ENCODE measurements around the gene TLR9. TPM values are rescaled to one million over a fixed set of nuclear protein-coding genes. Genes with fewer than 3 reads are reported as not detected.
"Not testable (repeated sequence)": the region's sequence is repeated elsewhere in the genome, so short reads cannot be mapped to it uniquely, and the experiment has no call there.

Gene TLR9
- polyA plus RNA-seq, 3 donors: 0.09 to 0.27 (median 0.17) TPM

DNA sequence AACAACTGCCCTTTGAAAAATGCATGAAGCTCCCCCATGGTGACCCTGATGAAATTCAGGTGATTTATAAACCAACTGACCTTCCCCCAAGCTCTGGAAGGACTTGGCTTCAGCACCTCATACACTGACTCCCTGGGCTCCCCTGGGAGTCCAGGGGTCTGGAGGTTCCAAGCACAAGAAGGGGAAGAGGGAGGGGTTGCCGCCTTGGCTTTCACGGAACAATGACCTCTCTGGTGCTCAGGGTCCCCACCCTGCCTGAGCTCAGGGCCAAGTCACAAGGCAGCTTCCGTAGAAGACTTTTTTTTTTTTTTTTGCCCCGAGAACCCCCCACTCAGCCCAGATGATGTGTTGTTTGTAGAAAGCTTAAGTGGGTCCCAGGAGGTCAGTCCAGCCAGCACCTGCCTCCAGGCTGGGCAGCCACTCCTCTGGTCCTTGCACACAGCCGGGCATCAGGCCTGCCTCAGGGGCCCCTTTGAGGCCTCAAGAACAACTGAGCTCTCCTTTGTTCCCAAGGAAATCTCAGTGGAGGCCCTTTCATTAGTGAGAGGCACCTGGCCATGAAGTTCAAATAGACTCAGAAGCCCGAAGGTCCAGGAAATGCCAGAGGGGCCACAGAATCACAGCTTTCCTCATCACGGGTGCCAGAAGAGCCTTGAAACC is 41.5 kb downstream of the TLR9 start:
- DNase-seq (ENCODE audit: extremely low read depth in 1 of 11, low read depth in 9 of 11, low spot score in 4 of 11): no peak

DNA sequence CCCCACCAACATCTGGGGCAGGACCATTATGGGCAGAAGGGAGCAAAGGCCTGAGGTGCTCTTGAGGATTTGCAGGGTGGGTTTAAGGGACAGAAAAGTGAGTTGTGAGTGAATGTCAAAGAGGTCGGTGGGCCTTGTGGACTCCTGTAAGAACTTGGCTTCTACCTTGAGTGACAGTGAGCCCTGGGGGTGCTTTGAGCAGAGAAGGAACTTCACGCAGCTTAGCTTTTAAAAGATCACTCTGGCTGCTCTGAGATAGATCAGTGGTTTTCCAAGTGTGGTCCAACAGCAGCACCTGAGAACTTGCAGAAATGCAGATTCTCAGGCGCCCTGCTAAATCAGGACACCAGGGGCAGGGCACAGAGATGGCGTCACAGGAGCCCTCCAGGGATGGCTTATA is 42.8 kb downstream of the TLR9 start:
- DNase-seq (ENCODE audit: extremely low read depth in 1 of 11, low read depth in 9 of 11, low spot score in 4 of 11): no peak

DNA sequence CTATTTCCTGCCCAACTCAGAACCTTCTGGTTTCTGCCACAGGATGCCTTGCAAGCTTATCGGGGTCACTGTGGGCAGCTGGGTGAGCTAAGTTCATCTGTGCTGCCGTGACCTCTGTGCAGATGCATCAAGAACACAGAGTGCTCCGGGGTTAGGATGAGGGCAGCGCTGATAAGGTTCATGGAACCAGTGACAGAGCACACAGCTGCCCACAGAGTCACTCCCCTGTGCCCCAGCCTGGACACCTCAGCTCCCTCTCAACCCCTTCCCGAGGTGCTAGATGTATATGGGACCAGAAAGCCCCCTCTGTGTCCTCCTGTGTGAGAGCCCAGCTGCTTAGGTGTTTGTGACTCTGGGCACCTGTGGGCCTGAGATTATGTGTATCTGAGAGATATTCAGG is 43.2 kb downstream of the TLR9 start:
- DNase-seq (ENCODE audit: extremely low read depth in 1 of 11, low read depth in 9 of 11, low spot score in 4 of 11): no peak

DNA sequence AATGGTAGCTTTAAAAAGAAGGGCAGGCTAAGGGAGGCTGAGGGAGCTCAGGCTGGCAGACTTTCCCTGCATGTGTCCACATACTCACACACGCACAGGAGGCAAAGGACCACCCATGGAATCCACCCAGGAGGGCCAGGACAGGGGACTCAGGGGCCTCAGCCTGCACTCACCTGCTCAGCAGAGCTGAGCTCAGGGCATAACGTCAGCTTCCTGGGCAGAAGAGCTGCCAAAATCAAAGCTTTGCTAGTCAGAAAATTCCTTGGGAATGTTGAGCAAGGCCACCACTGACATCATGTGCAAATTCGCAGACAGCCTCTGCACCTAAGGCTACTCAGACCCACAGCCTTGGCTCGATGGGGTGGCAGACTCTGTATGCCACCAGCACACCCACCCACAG is 43.9 kb downstream of the TLR9 start:
- no peak for DNase-seq (ENCODE audit: extremely low read depth in 1 of 11, low read depth in 9 of 11, low spot score in 4 of 11)

DNA sequence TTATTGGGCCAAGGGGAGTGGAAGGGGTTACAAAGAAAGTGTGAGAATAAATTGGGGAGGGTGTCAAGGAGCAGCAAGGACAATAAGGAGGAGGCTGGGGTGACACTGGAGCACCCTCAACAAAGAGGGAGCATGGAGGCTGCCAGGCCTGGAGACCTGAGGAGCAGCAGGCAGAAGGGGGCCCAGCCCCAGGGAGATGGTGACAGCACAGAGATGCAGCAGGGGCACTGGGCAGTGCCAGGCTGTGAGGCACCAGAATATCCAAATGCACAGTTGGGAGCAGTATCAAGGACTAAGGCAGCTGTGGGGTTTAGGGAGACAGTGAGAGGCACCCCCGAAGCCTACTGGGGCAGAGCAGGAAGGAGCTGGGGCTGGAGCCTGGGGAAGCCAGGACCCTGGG is 46.9 kb downstream of the TLR9 start:
- no peak for DNase-seq (ENCODE audit: extremely low read depth in 1 of 11, low read depth in 9 of 11, low spot score in 4 of 11)

DNA sequence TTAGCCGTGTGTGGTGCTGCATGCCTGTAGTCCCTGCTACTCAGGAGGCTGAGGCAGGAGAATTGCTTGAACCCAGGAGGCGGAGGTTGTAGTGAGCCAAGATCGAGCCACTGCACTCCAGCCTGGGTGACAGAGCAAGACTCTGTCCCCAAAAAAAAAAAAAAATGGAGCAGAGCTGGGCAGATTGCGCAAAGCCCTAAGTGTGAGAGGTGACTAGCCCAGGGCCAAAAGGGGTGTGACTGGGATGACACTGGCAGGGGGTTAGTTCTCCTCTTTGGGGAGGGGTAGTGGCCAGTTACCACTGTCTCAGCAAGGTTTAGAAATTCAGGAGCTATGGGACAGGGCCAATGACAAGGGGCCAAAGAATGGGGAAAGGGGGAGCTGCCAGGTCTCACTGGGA is 47.3 kb downstream of the TLR9 start:
- not testable (repeated sequence) for DNase-seq (ENCODE audit: extremely low read depth in 1 of 11, low read depth in 9 of 11, low spot score in 4 of 11)

DNA sequence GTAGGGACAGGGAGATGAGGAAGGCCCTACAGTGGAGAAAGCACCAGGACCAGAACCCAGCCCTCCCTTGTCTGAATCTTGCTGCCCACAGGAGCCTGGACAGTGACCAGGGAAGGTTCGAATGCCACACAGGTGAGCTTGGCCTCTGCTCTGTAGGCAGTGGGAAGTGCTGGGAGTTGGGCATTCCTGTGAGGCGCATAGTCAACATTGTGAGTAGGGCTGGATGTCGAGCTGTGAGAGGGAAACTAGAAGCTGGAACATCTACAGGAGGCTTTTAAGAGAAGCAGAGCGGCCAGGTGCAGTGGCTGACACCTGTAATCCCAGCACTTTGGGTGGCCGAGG is 47.8 kb downstream of the TLR9 start:
- no peak for DNase-seq (ENCODE audit: extremely low read depth in 1 of 11, low read depth in 9 of 11, low spot score in 4 of 11)

DNA sequence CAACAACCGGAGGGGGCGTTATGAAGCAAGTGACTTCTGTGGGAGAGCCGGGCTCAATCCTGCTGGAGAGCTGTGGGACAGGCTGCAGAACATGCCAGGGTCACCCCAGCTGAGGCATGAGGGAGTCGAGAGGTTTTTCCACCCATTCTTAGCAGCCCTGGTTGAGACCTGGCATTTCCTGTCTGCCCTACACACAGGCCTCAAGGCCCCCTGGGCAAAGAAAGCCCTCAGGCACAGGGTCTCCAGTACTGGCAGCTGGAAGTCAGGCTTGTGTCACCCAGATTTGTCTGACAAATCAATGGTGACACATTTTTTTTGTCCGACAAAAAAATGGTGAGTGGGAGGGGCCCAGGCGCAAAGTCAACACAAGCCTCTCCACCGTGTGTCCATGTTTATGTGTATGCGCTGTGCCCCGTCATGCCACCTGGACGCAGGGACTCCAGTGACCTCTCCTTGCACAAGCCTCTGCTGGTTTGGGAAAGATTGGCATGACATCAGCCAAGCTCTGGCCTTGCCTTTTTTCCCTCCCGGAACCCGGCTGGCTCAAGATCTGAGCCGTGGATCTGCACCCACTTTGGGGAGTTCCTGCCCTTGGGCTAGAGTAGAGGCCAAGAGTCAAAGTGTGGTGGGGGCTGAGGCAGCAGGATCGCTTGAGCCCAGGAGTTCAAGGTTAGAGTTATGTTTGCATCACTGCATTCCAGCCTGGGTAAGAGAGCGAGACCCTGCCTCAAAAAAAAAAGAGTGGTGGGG is 48.3 kb downstream of the TLR9 start:
- no peak for DNase-seq (ENCODE audit: extremely low read depth in 1 of 11, low read depth in 9 of 11, low spot score in 4 of 11)

DNA sequence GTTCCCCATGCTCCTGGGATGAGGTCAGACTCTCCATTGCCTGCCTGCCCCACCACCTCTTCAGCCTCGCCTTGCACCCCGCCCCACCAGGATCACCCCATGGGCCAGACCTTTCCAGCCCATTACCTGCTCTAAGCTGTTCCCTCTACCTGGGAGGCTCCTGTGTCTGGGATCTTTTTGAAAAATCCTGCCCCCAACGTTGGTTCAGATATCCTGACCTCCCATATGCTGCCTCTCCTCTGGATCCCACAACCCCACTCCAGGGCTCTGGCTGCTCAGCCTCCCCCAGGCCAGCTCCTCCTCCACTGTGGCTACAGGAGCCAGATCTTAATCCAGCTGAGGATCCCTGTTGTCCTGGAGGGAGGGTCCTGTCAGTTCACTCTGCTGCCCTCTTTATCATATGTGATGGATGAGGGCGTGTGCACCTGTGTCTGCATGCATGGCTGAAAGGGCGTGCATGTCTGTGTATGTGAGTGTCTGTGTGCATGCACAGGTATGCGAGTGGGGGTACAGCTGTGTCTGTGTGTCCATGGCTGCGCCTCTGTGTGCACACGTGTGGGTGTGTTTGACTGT is 49.2 kb downstream of the TLR9 start:
- DNase-seq (ENCODE audit: extremely low read depth in 1 of 11, low read depth in 9 of 11, low spot score in 4 of 11): no peak

DNA sequence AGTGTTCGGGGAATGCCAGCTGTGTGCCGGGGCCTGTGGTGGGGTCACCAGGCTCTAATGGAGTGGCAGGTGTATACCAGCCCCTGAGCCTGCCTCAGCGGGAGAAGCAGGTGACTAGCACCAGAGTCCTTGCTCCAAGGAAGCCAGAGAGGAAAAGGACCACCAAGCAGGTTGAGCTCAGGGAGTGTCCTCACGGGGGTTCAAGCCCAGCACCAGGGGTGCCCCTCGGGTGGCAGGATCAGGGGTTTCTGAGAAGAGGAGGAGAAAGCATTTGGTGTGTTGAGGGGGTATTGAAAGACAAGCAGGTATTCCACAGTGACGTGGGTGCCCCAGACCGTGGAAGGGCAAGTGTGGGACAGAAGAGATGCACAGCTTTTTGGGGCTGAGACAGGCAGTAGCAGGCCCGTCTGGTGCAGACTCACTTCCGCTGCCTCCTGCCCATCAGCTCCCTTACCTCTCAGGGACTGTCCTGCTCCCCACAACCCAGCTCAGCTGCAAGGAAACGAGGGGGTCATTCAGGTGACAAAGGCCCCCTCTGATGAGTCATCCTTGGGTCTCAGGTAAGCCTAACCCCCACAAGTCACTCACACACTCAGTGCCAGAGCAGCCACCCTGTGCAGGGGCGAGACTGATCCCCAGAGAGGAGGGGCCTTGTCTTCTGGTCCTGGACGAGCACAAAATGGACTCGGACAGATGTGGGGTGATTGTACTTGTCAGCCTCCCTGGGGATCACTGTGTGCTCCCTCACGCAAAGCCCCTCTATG is 49.8 kb downstream of the TLR9 start:
- DNase-seq (ENCODE audit: extremely low read depth in 1 of 11, low read depth in 9 of 11, low spot score in 4 of 11): no peak

DNA sequence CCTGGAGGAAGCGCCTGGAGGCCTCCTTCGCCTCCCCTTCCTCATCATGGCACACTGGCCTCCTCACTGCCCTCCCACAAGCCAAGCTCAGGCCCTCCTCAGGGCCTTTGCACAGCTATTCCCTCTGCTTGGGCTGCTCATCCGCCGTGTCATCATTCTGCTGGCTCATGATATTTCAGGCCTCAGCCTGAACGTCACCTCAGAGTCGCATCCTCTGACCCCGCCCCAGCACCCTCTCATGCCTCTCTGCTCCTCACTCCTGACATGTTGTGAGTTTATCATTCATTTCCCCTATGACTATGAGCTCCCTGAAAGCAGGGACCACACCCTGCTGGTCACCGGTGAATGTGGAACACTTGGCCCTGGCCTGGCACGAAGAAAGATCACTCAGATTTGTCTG is 50.5 kb downstream of the TLR9 start:
- no peak for DNase-seq (ENCODE audit: extremely low read depth in 1 of 11, low read depth in 9 of 11, low spot score in 4 of 11)

DNA sequence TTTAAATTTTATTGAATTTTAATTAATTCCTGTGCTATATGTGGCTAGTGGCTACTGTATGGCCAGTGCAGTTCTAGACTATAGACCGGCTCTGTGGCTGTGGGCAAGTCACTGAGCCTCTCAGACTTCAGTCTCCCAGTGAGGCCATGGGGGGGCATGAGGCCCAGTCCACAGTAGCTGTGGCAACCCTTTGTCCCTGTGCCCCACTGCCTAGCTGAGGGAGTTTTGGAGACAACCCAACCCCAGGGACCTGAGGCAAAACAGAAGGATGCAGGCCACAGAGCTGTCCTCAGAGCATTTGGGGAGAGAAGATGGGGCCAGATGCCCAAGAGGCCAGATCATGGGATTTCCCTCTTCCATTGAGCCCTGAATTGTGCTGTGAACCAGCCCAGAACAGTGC is 52.3 kb downstream of the TLR9 start:
- DNase-seq (ENCODE audit: extremely low read depth in 1 of 11, low read depth in 9 of 11, low spot score in 4 of 11): no peak

DNA sequence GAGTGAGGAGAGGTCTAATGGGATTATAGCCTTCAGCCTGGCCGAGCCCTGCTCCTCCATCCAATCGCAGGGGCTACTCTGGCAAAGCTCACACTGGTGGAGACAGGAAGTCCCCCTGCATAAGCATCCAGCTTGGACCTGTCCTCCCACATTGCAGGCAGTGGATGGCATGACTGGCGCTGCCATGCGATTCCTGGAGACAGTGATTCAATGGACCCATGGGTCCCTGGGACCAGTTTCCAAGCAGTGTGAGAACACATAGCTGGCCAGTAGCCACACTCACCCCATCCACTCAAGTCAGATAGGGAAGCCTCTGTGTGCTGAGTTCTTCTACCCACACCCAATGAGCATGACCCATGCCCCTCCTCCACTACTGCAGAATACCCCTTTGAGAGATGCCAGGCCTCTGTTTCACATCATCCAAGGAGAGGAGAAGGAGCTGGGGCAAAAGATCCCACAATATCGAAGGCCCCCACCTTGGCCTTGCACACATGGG is 53.1 kb downstream of the TLR9 start:
- no peak for DNase-seq (ENCODE audit: extremely low read depth in 1 of 11, low read depth in 9 of 11, low spot score in 4 of 11)

DNA sequence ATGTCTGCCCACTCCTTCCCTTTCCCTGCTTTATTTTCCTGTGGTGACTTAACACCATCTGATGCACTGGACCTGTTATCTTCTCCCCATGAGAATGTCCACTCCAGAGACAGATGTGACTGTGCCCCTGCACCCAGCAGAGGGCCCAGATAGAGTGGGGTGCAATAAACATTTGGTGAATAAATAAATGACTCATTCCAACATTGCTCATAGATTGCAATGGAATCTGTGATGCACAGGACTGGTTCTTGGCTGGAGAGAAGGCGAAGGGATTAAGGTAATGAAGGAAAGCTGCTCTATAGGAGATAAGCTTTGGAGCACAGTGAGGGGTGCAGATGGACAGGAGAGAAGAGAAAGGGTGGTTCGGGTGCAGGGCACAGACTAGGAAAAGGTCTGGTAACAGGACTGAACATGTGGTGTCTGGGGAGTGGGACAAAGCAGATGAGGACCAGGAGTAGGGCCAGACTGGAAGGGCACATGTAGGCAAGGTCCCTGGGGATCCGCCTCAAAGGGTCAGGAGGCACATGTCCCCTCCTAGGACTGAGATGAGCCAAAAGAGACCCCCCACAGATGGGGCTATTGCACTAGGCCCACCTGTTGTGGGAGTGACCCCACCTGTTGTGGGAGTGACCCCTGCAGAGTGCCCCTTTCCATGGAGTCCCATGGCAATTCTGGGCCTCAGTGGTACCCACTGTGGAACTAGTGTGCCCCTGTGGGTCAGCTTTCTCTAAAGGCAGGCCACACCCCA is 53.8 kb downstream of the TLR9 start:
- DNase-seq (ENCODE audit: extremely low read depth in 1 of 11, low read depth in 9 of 11, low spot score in 4 of 11): no peak

Other genes with a start within 250 kb of the TLR9 start
- 100 to 1,000 TPM in 2 of 3 donors, 10 to 100 TPM in 1; 89.3 to 120 (median 118) TPM for gene ACY1, start 242.1 kb downstream of the TLR9 start, polyA plus RNA-seq (ENCODE audit: insufficient read length in 3 of 3)
- 1,000 to 10,000 TPM; 1,559 to 1,800 (median 1,682) TPM for gene RPL29, start 229.8 kb downstream of the TLR9 start, polyA plus RNA-seq (ENCODE audit: insufficient read length in 3 of 3)
- 10 to 100 TPM; 14.8 to 19.0 (median 16.2) TPM for gene DUSP7, start 169.1 kb downstream of the TLR9 start, polyA plus RNA-seq (ENCODE audit: insufficient read length in 3 of 3)
- 10 to 100 TPM in 1 of 3 donors, 1 to 10 TPM in 2; 7.0 to 10.6 (median 8.5) TPM for gene POC1A, start 71.2 kb downstream of the TLR9 start, polyA plus RNA-seq (ENCODE audit: insufficient read length in 3 of 3)
- gene ALAS1, start 27.5 kb downstream of the TLR9 start, polyA plus RNA-seq (ENCODE audit: insufficient read length in 3 of 3): 10 to 100 TPM; 46.4 to 49.2 (median 47.6) TPM
- gene TWF2, start 13.5 kb upstream of the TLR9 start, polyA plus RNA-seq (ENCODE audit: insufficient read length in 3 of 3): 10 to 100 TPM; 24.0 to 37.9 (median 30.0) TPM
- 10 to 100 TPM; 17.9 to 20.4 (median 18.2) TPM for gene PPM1M, start 20.1 kb upstream of the TLR9 start, polyA plus RNA-seq (ENCODE audit: insufficient read length in 3 of 3)
- gene WDR82, start 53.0 kb upstream of the TLR9 start, polyA plus RNA-seq (ENCODE audit: insufficient read length in 3 of 3): 100 to 1,000 TPM in 2 of 3 donors, 10 to 100 TPM in 1; 88.4 to 112 (median 110) TPM
- gene GLYCTK, start 62.2 kb upstream of the TLR9 start, polyA plus RNA-seq (ENCODE audit: insufficient read length in 3 of 3): 10 to 100 TPM; 26.2 to 49.4 (median 41.2) TPM
- 10 to 100 TPM; 10.0 to 13.9 (median 10.3) TPM for gene DNAH1, start 90.7 kb upstream of the TLR9 start, polyA plus RNA-seq (ENCODE audit: insufficient read length in 3 of 3)
- 10 to 100 TPM; 84.5 to 92.5 (median 89.8) TPM for gene BAP1, start 184.4 kb upstream of the TLR9 start, polyA plus RNA-seq (ENCODE audit: insufficient read length in 3 of 3)
- gene PHF7, start 185.0 kb upstream of the TLR9 start, polyA plus RNA-seq (ENCODE audit: insufficient read length in 3 of 3): 10 to 100 TPM in 2 of 3 donors, 1 to 10 TPM in 1; 8.1 to 14.1 (median 10.4) TPM
- 10 to 100 TPM; 23.5 to 32.7 (median 24.5) TPM for gene SEMA3G, start 219.5 kb upstream of the TLR9 start, polyA plus RNA-seq (ENCODE audit: insufficient read length in 3 of 3)
- gene TNNC1, start 228.4 kb upstream of the TLR9 start, polyA plus RNA-seq (ENCODE audit: insufficient read length in 3 of 3): 1 to 10 TPM; 6.1 to 7.2 (median 6.5) TPM
- 100 to 1,000 TPM in 2 of 3 donors, 10 to 100 TPM in 1; 99.3 to 150 (median 115) TPM for gene NISCH, start 230.0 kb upstream of the TLR9 start, polyA plus RNA-seq (ENCODE audit: insufficient read length in 3 of 3)

All from renal cortex interstitium (tissue), 11 donors.